OCI-LY3 (cell line): ENCODE measurements around the gene KRT8.

Experiments
- EZH2phosphoT487 ChIP-seq: fragments of 200-600 bp; shearing (Covaris generic); IDR thresholded peaks from 2 replicates; pipeline ENCODE4 v1.6.1; 2018; ENCODE audit warnings: antibody characterized with exemption, mixed run types, low read depth
- TF ChIP-seq, protein P1 (sequence below): fragments of 200-600, 300-600 bp; sonication (generic); IDR thresholded peaks from 2 replicates; pipeline ENCODE4 v1.5.1; 2014; ENCODE audit warnings: antibody characterized with exemption, low read length, low read depth

DNA sequence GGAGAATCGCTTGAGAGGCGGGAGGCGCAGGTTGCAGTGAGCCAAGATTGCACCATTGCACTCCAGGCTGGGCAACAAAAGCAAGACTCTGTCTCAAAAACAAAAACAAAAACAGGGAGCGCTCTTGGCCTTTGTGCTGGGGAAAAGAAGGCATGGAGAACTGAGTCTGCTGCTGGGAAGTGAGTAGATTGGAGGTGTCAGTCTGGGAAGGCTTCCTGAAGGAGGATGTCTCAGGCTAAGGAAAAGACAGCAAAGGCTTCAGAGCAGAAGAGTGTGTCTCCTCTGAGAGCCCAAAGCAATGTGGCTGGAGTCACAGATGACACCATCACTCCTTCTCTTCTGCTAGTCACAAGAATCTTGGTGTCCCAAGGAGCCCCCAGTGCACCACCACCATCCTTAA lies 23.1 kb upstream of the KRT8 start:
- TF ChIP-seq, protein P1, sequence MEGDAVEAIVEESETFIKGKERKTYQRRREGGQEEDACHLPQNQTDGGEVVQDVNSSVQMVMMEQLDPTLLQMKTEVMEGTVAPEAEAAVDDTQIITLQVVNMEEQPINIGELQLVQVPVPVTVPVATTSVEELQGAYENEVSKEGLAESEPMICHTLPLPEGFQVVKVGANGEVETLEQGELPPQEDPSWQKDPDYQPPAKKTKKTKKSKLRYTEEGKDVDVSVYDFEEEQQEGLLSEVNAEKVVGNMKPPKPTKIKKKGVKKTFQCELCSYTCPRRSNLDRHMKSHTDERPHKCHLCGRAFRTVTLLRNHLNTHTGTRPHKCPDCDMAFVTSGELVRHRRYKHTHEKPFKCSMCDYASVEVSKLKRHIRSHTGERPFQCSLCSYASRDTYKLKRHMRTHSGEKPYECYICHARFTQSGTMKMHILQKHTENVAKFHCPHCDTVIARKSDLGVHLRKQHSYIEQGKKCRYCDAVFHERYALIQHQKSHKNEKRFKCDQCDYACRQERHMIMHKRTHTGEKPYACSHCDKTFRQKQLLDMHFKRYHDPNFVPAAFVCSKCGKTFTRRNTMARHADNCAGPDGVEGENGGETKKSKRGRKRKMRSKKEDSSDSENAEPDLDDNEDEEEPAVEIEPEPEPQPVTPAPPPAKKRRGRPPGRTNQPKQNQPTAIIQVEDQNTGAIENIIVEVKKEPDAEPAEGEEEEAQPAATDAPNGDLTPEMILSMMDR: no peak
- TF ChIP-seq EZH2phosphoT487: no peak
